Right lobe of liver (tissue), 4 donors: ENCODE measurements around the gene NUDT5.

Experiments
- POLR2A ChIP-seq: fragments of 450-650 bp; IDR thresholded peaks from one replicate; pipeline ENCODE4 v1.6.1; 2017; ENCODE audit warnings: antibody characterized with exemption, mild to moderate bottlenecking
- TF ChIP-seq, protein P1 (sequence below), 4 donors: fragments of 200-600 bp in 3 of 4; fragments of 450-650 bp in 1 of 4; IDR thresholded peaks; one replicate each; pipeline versions ENCODE4 v1.5.1 to v1.8.0; 2016 to 2022; ENCODE audit warnings: antibody characterized with exemption in 4 of 4, mild to moderate bottlenecking in 2 of 4
- donor health status: DM: no; HTN: no; CAD: no.
- donor health status: DM: no; HTN: no; CAD: no.
- donor health status: DM: no; HTN: yes; CAD: no.

- TF ChIP-seq, protein P1, sequence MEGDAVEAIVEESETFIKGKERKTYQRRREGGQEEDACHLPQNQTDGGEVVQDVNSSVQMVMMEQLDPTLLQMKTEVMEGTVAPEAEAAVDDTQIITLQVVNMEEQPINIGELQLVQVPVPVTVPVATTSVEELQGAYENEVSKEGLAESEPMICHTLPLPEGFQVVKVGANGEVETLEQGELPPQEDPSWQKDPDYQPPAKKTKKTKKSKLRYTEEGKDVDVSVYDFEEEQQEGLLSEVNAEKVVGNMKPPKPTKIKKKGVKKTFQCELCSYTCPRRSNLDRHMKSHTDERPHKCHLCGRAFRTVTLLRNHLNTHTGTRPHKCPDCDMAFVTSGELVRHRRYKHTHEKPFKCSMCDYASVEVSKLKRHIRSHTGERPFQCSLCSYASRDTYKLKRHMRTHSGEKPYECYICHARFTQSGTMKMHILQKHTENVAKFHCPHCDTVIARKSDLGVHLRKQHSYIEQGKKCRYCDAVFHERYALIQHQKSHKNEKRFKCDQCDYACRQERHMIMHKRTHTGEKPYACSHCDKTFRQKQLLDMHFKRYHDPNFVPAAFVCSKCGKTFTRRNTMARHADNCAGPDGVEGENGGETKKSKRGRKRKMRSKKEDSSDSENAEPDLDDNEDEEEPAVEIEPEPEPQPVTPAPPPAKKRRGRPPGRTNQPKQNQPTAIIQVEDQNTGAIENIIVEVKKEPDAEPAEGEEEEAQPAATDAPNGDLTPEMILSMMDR (IDR thresholded peaks at IDR 0.05), result no peak
- TF ChIP-seq POLR2A, result no peak
Measured at GRCh38 chr10:12208460-12208859, 12.8 kb upstream of the NUDT5 start.
